Measurements from ENCODE around the gene LIPC.

- no peak for TF ChIP-seq CTCF (conservative IDR thresholded peaks at IDR 0.05 in 1 of 2, IDR thresholded peaks at IDR 0.05 in 1 of 2; ENCODE audit: low read depth in 1 of 2, low read length in 2 of 2)
- TF ChIP-seq EZH2 (IDR thresholded peaks at IDR 0.05; ENCODE audit: low read length, missing control alignments), result no peak
Observed at GRCh38 chr15:58548308-58549012, 116.7 kb downstream of the LIPC start.
